Thyroid gland (tissue), 4 donors: ENCODE data around the gene AOAH.

Source experiments
- CTCF ChIP-seq, 6 experiments: fragments of 200-600 bp in 3 of 6; fragments of 450-650 bp in 3 of 6; sonication (generic) in 3 of 6; IDR thresholded peaks; one replicate each; pipeline ENCODE4 v1.5.1; 2016 to 2019; ENCODE audit warnings: antibody characterized with exemption in 6 of 6, mild to moderate bottlenecking in 2 of 6, inconsistent platforms in 1 of 6, moderate library complexity in 1 of 6
- POLR2A ChIP-seq, 2 donors: fragments of 450-650 bp; IDR thresholded peaks; one replicate each; pipeline ENCODE4 v1.6.1; 2017; ENCODE audit warnings: antibody characterized with exemption in 2 of 2, mild to moderate bottlenecking in 2 of 2, moderate library complexity in 1 of 2

- no peak for TF ChIP-seq CTCF (IDR thresholded peaks at IDR 0.05)
- TF ChIP-seq POLR2A (IDR thresholded peaks at IDR 0.05) = no peak
Observed at GRCh38 chr7:36710186-36710791, 14.0 kb downstream of the AOAH start.
